Breast epithelium (tissue), 4 donors: ENCODE measurements around the gene POC5. TPM values are rescaled to one million over a fixed set of nuclear protein-coding genes. Genes with fewer than 3 reads are reported as not detected.

ENCODE experiments used
- DNase-seq, 2 donors: peaks; one replicate each; pipeline ENCODE4 v3.0.0-alpha.2; 2019; ENCODE audit warnings: low spot score in 2 of 2
- H3K27ac ChIP-seq, 2 donors: fragments of 200-600 bp; sonication (generic) in 1 of 2; one replicate each; pipeline ENCODE4 v1.5.1; 2016 to 2019; ENCODE audit warnings: mild to moderate bottlenecking in 1 of 2
- H3K27me3 ChIP-seq, 2 donors: fragments of 200-600 bp; sonication (generic) in 1 of 2; one replicate each; pipeline versions ENCODE4 v1.5.1 to v1.6.0; 2017 to 2019; ENCODE audit warnings: control low read depth in 1 of 2, mild to moderate bottlenecking in 1 of 2
- H3K36me3 ChIP-seq: fragments of 200-600 bp; one replicate; pipeline ENCODE4 v1.5.1; 2019
- H3K4me1 ChIP-seq, 2 donors: fragments of 200-600 bp; sonication (generic); one replicate each; pipeline ENCODE4 v1.5.1; 2016 to 2019; ENCODE audit warnings: control low read depth in 1 of 2
- H3K4me3 ChIP-seq, 3 donors: fragments of 200-600 bp; sonication (generic); 1 replicate in 2 of 3; 2 replicates in 1 of 3; pipeline ENCODE4 v1.5.1; 2016 to 2019; ENCODE audit warnings: mild to moderate bottlenecking in 3 of 3, moderate library complexity in 2 of 3
- H3K9me3 ChIP-seq, 2 donors: fragments of 200-600 bp; sonication (generic) in 1 of 2; one replicate each; pipeline ENCODE4 v1.5.1; 2016 to 2019; ENCODE audit warnings: control low read depth in 1 of 2
- CTCF ChIP-seq, 3 donors: fragments of 450-650 bp; IDR thresholded peaks; one replicate each; pipeline ENCODE4 v1.5.1; 2016 to 2017; ENCODE audit warnings: antibody characterized with exemption in 3 of 3, mild to moderate bottlenecking in 3 of 3, moderate library complexity in 3 of 3
- POLR2A ChIP-seq: fragments of 450-650 bp; IDR thresholded peaks from one replicate; pipeline ENCODE4 v1.6.1; 2016; ENCODE audit warnings: antibody characterized with exemption, mild to moderate bottlenecking, moderate library complexity
- POLR2AphosphoS5 ChIP-seq, 3 donors: sonication (generic); formaldehyde crosslinking; IDR thresholded peaks; one replicate each; pipeline ENCODE4 v1.6.1; 2017; ENCODE audit warnings: antibody characterized with exemption in 3 of 3
- intact Hi-C: fragments of 100-400 bp; cut with DNase I; formaldehyde crosslinking; loops from one replicate; pipeline ENCODE4 v1.15.1; 2023; ENCODE audit warnings: low total_unique reads
- total RNA-seq, 3 donors: library from RNA; depleted of rRNA; stranded (reverse); fragments of >200 nt; gene quantifications; one replicate each; pipeline ENCODE4 v1.1.0, GENCODE V29; 2016

The POC5 gene
- total RNA-seq, 3 donors from 2014 or later: 8.2 to 22.9 (median 18.9) TPM

GRCh38 chr5:75639535-75640311 is 77.5 kb downstream of the POC5 start:
- TF ChIP-seq CTCF (IDR thresholded peaks at IDR 0.05) (no peak), POLR2AphosphoS5 (IDR thresholded peaks at IDR 0.05) (no peak), POLR2A (no peak)
- intact Hi-C loops: no loop called here
- no peaks in the 10 kb centered on the region for H3K36me3 ChIP-seq
- H3K4me1 ChIP-seq: no peaks in the 10 kb centered on the region
- no peak for DNase-seq
- no peak overlapping the region for H3K4me3 ChIP-seq
- no peak overlapping the region for H3K27ac ChIP-seq
- H3K9me3 ChIP-seq: no peaks in the 10 kb centered on the region
- no peaks in the 10 kb centered on the region for H3K27me3 ChIP-seq

- Histone ChIP-seq H3K4me1 (no peaks in the 10 kb centered on the region), H3K4me3 (no peak overlapping the region), H3K27me3 (no peaks in the 10 kb centered on the region), H3K36me3 (no peaks in the 10 kb centered on the region), H3K9me3 (no peaks in the 10 kb centered on the region), H3K27ac (no peak overlapping the region)
- intact Hi-C loops: no loop called here
- DNase-seq: no peak
- TF ChIP-seq POLR2A (no peak), POLR2AphosphoS5 (IDR thresholded peaks at IDR 0.05) (no peak)
These were observed 79.3 kb downstream of the POC5 start for GRCh38 chr5:75637949-75638348.

GRCh38 chr5:75632321-75632720 is 84.9 kb downstream of the POC5 start:
- no peak for DNase-seq
- no peaks in the 10 kb centered on the region for H3K9me3 ChIP-seq
- intact Hi-C loops: no loop called here

GRCh38 chr5:75630875-75631274 is 86.4 kb downstream of the POC5 start:
- H3K9me3 ChIP-seq: no peaks in the 10 kb centered on the region
- H3K4me3 ChIP-seq: no peak overlapping the region
- intact Hi-C loops: no loop called here
- no peaks in the 10 kb centered on the region for H3K36me3 ChIP-seq
- no peak for DNase-seq
- H3K27me3 ChIP-seq: no peaks in the 10 kb centered on the region
- no peak for TF ChIP-seq POLR2AphosphoS5 (IDR thresholded peaks at IDR 0.05)
- H3K4me1 ChIP-seq: no peaks in the 10 kb centered on the region
- no peak overlapping the region for H3K27ac ChIP-seq

More at GRCh38 chr5:75632321-75632720, 84.9 kb downstream of the POC5 start:
- no peak for TF ChIP-seq CTCF (IDR thresholded peaks at IDR 0.05)
- TF ChIP-seq POLR2AphosphoS5 (IDR thresholded peaks at IDR 0.05): no peak
- TF ChIP-seq POLR2A: no peak
- Histone ChIP-seq H3K27me3 (no peaks in the 10 kb centered on the region), H3K27ac (no peak overlapping the region), H3K4me3 (no peak overlapping the region), H3K4me1 (no peaks in the 10 kb centered on the region), H3K36me3 (no peaks in the 10 kb centered on the region)

GRCh38 chr5:75627801-75628200 is 89.4 kb downstream of the POC5 start:
- Histone ChIP-seq H3K9me3 (no peaks in the 10 kb centered on the region), H3K27me3 (no peaks in the 10 kb centered on the region), H3K4me3 (no peak overlapping the region), H3K4me1 (no peaks in the 10 kb centered on the region), H3K27ac (no peak overlapping the region), H3K36me3 (no peaks in the 10 kb centered on the region)
- TF ChIP-seq POLR2A: no peak
- no peak for TF ChIP-seq POLR2AphosphoS5 (IDR thresholded peaks at IDR 0.05)
- no peak for TF ChIP-seq CTCF (IDR thresholded peaks at IDR 0.05)
- DNase-seq: no peak
- intact Hi-C loops: no loop called here

- Histone ChIP-seq H3K27ac (no peak overlapping the region), H3K9me3 (no peaks in the 10 kb centered on the region), H3K4me3 (no peak overlapping the region), H3K36me3 (no peaks in the 10 kb centered on the region), H3K4me1 (no peaks in the 10 kb centered on the region), H3K27me3 (no peaks in the 10 kb centered on the region)
- DNase-seq: no peak
- intact Hi-C loops: no loop called here
- TF ChIP-seq CTCF (IDR thresholded peaks at IDR 0.05) (no peak), POLR2A (no peak), POLR2AphosphoS5 (IDR thresholded peaks at IDR 0.05) (no peak)
These were observed 90.3 kb downstream of the POC5 start for GRCh38 chr5:75626959-75627358.
